ENCODE results near the gene MB.
"Not testable (repeated sequence)": the region's sequence is repeated elsewhere in the genome, so short reads cannot be mapped to it uniquely, and the experiment has no call there.

Gene MB

GRCh38 chr22:35634943-35635540 is 17.9 kb upstream of the MB start:
- DNase-seq: no peak

- DNase-seq: no peak
Observed at GRCh38 chr22:35634015-35634414, 16.9 kb upstream of the MB start.

- no peak for DNase-seq
Observed at GRCh38 chr22:35633520-35633919, 16.4 kb upstream of the MB start.

GRCh38 chr22:35632935-35633334 is 15.8 kb upstream of the MB start:
- DNase-seq: no peak

- DNase-seq: peak; percentile 24
Observed at GRCh38 chr22:35631597-35631996, 14.5 kb upstream of the MB start.

- no peak for DNase-seq
Observed at GRCh38 chr22:35630891-35631290, 13.8 kb upstream of the MB start.

- no peak for DNase-seq
Observed at GRCh38 chr22:35630387-35630793, 13.3 kb upstream of the MB start.

- DNase-seq: no peak
Observed at GRCh38 chr22:35629406-35630216, 12.5 kb upstream of the MB start.

- DNase-seq: no peak
Observed at GRCh38 chr22:35628732-35629131, 11.6 kb upstream of the MB start.

- DNase-seq: peak; percentile 65
Observed at GRCh38 chr22:35627267-35628041, 10.3 kb upstream of the MB start.

GRCh38 chr22:35625763-35626432 is 8.8 kb upstream of the MB start:
- no peak for DNase-seq

- no peak for DNase-seq
Observed at GRCh38 chr22:35624547-35624946, 7.4 kb upstream of the MB start.

GRCh38 chr22:35623885-35624284 is 6.8 kb upstream of the MB start:
- not testable (repeated sequence) for DNase-seq

GRCh38 chr22:35622191-35622913 is 5.2 kb upstream of the MB start:
- peak; percentile 75 for DNase-seq

GRCh38 chr22:35621451-35621850 is 4.3 kb upstream of the MB start:
- DNase-seq: no peak

- DNase-seq: peak; percentile 79
Observed at GRCh38 chr22:35620624-35621251, 3.6 kb upstream of the MB start.

GRCh38 chr22:35619336-35620094 is 2.4 kb upstream of the MB start:
- DNase-seq: no peak

GRCh38 chr22:35618427-35619223 is 1.5 kb upstream of the MB start:
- no peak for DNase-seq

- no peak for DNase-seq
Observed at GRCh38 chr22:35616043-35616442, 1.1 kb downstream of the MB start.

- no peak for DNase-seq
Observed at GRCh38 chr22:35615156-35615555, 2.0 kb downstream of the MB start.
